ENCODE measurements around the gene TYW3. TPM values are rescaled to one million over a fixed set of nuclear protein-coding genes. Genes with fewer than 3 reads are reported as not detected.
"Not testable (repeated sequence)": the region's sequence is repeated elsewhere in the genome, so short reads cannot be mapped to it uniquely, and the experiment has no call there.

TYW3 gene
- polyA plus RNA-seq, 1 experiment: 34.4 TPM

DNA sequence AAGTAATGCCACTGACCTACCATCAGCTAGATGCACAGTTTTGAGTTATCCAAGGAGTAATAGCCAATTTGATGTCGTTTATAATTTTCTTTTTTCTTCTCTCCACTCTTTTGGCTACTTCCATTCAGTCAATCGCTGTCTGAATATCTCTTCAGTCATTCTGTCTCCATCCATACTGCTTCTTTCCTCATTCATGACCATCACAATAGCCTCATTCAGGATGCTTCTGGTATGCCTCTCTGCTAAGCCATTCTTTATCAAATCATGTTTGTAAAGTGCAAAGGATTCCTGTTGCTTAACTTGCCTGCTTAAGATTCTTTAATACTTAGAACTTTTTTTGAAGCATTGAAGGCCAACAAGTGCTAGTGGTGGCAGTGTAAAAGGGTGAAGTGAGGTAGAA is 20.2 kb downstream of the TYW3 start:
- Histone ChIP-seq H3K9me3 (ENCODE audit: control insufficient read depth, insufficient read depth, low read length) (peaks cover 5% of the 10 kb centered on the region), H3K27me3 (ENCODE audit: control insufficient read depth, insufficient read depth, low read length) (no peaks in the 10 kb centered on the region), H3K4me3 (ENCODE audit: low read depth, low read length) (no peak overlapping the region), H3K27ac (ENCODE audit: low read depth, low read length) (no peak overlapping the region)
- POLR2A ChIA-PET: no interaction called here
- no peak for DNase-seq (ENCODE audit: low read depth, low spot score)
- CTCF ChIA-PET: interaction anchor here (1.1 to 2.0 kb wide), 2 partner anchors 11 to 19 kb away, joined by 3 to 10 read pairs; no protein-coding TSS in a partner anchor
- TF ChIP-seq, protein P1, sequence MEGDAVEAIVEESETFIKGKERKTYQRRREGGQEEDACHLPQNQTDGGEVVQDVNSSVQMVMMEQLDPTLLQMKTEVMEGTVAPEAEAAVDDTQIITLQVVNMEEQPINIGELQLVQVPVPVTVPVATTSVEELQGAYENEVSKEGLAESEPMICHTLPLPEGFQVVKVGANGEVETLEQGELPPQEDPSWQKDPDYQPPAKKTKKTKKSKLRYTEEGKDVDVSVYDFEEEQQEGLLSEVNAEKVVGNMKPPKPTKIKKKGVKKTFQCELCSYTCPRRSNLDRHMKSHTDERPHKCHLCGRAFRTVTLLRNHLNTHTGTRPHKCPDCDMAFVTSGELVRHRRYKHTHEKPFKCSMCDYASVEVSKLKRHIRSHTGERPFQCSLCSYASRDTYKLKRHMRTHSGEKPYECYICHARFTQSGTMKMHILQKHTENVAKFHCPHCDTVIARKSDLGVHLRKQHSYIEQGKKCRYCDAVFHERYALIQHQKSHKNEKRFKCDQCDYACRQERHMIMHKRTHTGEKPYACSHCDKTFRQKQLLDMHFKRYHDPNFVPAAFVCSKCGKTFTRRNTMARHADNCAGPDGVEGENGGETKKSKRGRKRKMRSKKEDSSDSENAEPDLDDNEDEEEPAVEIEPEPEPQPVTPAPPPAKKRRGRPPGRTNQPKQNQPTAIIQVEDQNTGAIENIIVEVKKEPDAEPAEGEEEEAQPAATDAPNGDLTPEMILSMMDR (IDR thresholded peaks at IDR 0.05; ENCODE audit: low read depth, low read length): no peak

- CTCF ChIA-PET: interaction anchor here (0.9 kb wide), 1 partner anchor 11 kb away, joined by 3 read pairs; no protein-coding TSS in a partner anchor
- TF ChIP-seq, protein P1 (IDR thresholded peaks at IDR 0.05; ENCODE audit: low read depth, low read length): no peak
Observed at GRCh38 chr1:74755475-74755874, 22.5 kb downstream of the TYW3 start.

DNA sequence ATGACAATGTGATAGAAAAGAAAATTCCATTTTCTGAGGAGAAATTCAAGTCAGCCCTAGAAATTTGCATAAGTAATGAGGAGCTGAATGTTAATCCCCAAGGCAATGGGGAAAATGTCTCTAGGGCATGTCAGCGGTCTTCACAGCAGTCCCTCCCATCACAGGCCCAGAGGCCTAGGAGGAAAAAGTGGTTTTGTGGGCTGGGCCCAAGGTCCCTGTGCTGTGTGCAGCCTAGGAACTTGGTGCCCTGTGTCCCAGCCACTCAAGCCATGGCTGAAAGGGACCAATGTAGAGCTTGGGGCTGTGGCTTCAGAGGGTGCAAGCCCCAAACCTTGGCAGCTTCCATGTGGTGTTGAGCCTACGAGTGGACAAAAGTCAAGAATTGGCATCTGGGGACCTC is 23.7 kb downstream of the TYW3 start:
- H3K27me3 ChIP-seq (ENCODE audit: control insufficient read depth, insufficient read depth, low read length); H3K27ac ChIP-seq (ENCODE audit: low read depth, low read length); DNase-seq (ENCODE audit: low read depth, low spot score); H3K4me3 ChIP-seq (ENCODE audit: low read depth, low read length); H3K9me3 ChIP-seq (ENCODE audit: control insufficient read depth, insufficient read depth, low read length); POLR2A ChIA-PET; CTCF ChIA-PET: not testable (repeated sequence)

More at GRCh38 chr1:74755475-74755874, 22.5 kb downstream of the TYW3 start:
- Histone ChIP-seq H3K9me3 (ENCODE audit: control insufficient read depth, insufficient read depth, low read length) (peaks cover 5% of the 10 kb centered on the region), H3K27me3 (ENCODE audit: control insufficient read depth, insufficient read depth, low read length) (no peaks in the 10 kb centered on the region), H3K27ac (ENCODE audit: low read depth, low read length) (no peak overlapping the region), H3K4me3 (ENCODE audit: low read depth, low read length) (no peak overlapping the region)
- no peak for DNase-seq (ENCODE audit: low read depth, low spot score)
- POLR2A ChIA-PET: no interaction called here

DNA sequence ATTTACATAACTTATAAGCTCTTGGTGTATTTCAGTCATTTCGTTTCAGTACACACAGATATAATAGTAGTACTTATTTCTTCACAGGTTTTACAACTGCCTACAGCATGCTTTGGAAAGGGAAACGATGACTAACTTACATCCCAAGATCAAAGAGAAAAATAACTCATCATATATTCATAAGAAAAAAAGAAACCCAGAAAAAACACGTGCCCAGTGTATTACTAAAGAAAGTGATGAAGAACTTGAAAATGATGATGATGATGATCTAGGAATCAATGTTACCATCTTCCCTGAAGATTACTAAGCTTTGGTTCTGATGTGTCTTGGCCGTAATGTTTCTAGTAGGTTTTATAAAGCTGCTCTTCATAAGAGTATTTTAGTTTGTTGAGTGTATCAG is 30.9 kb downstream of the TYW3 start:
- H3K27me3 ChIP-seq (ENCODE audit: control insufficient read depth, insufficient read depth, low read length): no peaks in the 10 kb centered on the region
- ChIA-PET CTCF (interaction anchor here (1.0 to 3.9 kb wide), 4 partner anchors 8 to 30 kb away, joined by 3 to 15 read pairs (median 10); partner anchors contain the start of genes CRYZ and TYW3), POLR2A (no interaction called here)
- no peak overlapping the region for H3K4me3 ChIP-seq (ENCODE audit: low read depth, low read length)
- TF ChIP-seq, protein P1 (IDR thresholded peaks at IDR 0.05; ENCODE audit: low read depth, low read length): no peak
- DNase-seq (ENCODE audit: low read depth, low spot score): no peak
- H3K9me3 ChIP-seq (ENCODE audit: control insufficient read depth, insufficient read depth, low read length): no peaks in the 10 kb centered on the region
- no peak overlapping the region for H3K27ac ChIP-seq (ENCODE audit: low read depth, low read length)

DNA sequence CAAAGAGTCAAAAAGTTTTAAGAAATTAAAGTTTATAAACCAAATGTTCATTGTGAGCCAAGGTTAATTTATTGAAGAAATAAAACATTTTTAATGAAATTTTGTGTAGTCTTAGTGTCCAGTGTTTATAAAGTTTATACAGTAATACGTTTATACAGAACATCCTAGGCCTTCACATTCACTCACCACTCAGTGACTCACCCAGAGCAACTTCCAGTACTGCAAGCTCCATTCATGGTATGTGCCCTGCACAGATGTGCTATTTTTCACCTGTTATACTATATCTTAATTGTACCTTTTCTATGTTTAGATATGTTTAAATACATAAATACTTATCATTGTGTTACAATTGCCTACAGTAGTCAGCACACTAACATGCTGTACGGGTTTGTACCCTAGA is 33.6 kb downstream of the TYW3 start:
- TF ChIP-seq, protein P1 (IDR thresholded peaks at IDR 0.05; ENCODE audit: low read depth, low read length): no peak
- no peaks in the 10 kb centered on the region for H3K9me3 ChIP-seq (ENCODE audit: control insufficient read depth, insufficient read depth, low read length)
- H3K27me3 ChIP-seq (ENCODE audit: control insufficient read depth, insufficient read depth, low read length): no peaks in the 10 kb centered on the region
- ChIA-PET POLR2A (interaction anchor here (1.4 kb wide), 1 partner anchor 33 kb away, joined by 4 read pairs; no protein-coding TSS in a partner anchor), CTCF (interaction anchor here (0.9 to 2.3 kb wide), 5 partner anchors 10 to 437 kb away, joined by 3 to 9 read pairs (median 3); no protein-coding TSS in a partner anchor)
- DNase-seq (ENCODE audit: low read depth, low spot score): no peak
- H3K27ac ChIP-seq (ENCODE audit: low read depth, low read length): no peak overlapping the region
- H3K4me3 ChIP-seq (ENCODE audit: low read depth, low read length): no peak overlapping the region
